Mesenchymal stem cell (in vitro differentiated cells and primary cell): Measurements from ENCODE around the gene FGF4.
A peak's percentile ranks its signal among the peaks of the same experiment; 100 is the strongest.

Experiments
- DNase-seq: peaks from one replicate; pipeline ENCODE4 v3.0.0-alpha.2; 2013
- H2AFZ ChIP-seq: one replicate; pipeline ENCODE4 v1.6.1; 2013; ENCODE audit warnings: low read depth, mild to moderate bottlenecking, control low read depth, inconsistent platforms, low read length, moderate library complexity
- H2AK5ac ChIP-seq: 2 replicates; pipeline ENCODE4 v1.6.1; 2013; ENCODE audit warnings: low read length, moderate library complexity, mild to moderate bottlenecking, inconsistent platforms; ENCODE audit not compliant: severe bottlenecking
- H2BK120ac ChIP-seq: one replicate; pipeline ENCODE4 v1.6.1; 2013; ENCODE audit warnings: low read depth, mild to moderate bottlenecking, inconsistent platforms, low read length, moderate library complexity
- H2BK12ac ChIP-seq, 2 experiments: one replicate each; pipeline ENCODE4 v1.6.1; 2013; ENCODE audit warnings: inconsistent platforms in 2 of 2, low read length in 2 of 2, mild to moderate bottlenecking in 2 of 2, moderate library complexity in 2 of 2, control low read depth in 1 of 2
- H2BK15ac ChIP-seq: one replicate; pipeline ENCODE4 v1.6.1; 2013; ENCODE audit warnings: mild to moderate bottlenecking, low read depth, inconsistent platforms; ENCODE audit not compliant: poor library complexity, severe bottlenecking
- H2BK5ac ChIP-seq: 2 replicates; pipeline ENCODE4 v1.6.1; 2013; ENCODE audit warnings: low read depth, mild to moderate bottlenecking, low read length, control low read depth, inconsistent platforms; ENCODE audit not compliant: poor library complexity, severe bottlenecking
- H3K14ac ChIP-seq, 2 experiments: one replicate each; pipeline ENCODE4 v1.6.1; 2013; ENCODE audit warnings: inconsistent platforms in 2 of 2, low read length in 2 of 2, control low read depth in 1 of 2, mild to moderate bottlenecking in 1 of 2, moderate library complexity in 1 of 2
- H3K18ac ChIP-seq, 2 experiments: one replicate each; pipeline ENCODE4 v1.6.1; 2013; ENCODE audit warnings: inconsistent platforms in 2 of 2, low read length in 2 of 2, control low read depth in 1 of 2, low read depth in 1 of 2, mild to moderate bottlenecking in 1 of 2
- H3K23ac ChIP-seq, 2 experiments: one replicate each; pipeline ENCODE4 v1.6.1; 2013; ENCODE audit warnings: inconsistent platforms in 2 of 2, low read length in 2 of 2, mild to moderate bottlenecking in 2 of 2, moderate library complexity in 2 of 2, control low read depth in 1 of 2
- H3K27ac ChIP-seq: 2 replicates; pipeline ENCODE4 v1.5.1; 2013; ENCODE audit warnings: mild to moderate bottlenecking, moderate library complexity, low read length, control low read depth, inconsistent platforms; ENCODE audit not compliant: poor library complexity, severe bottlenecking
- H3K27me3 ChIP-seq, 2 experiments: 2 replicates each; pipeline versions ENCODE4 v1.6.1 to v1.7.0; 2013; ENCODE audit warnings: low read length in 2 of 2, mild to moderate bottlenecking in 2 of 2, moderate library complexity in 2 of 2, control low read depth in 1 of 2, inconsistent platforms in 1 of 2; ENCODE audit not compliant: control insufficient read depth in 1 of 2, insufficient read depth in 1 of 2
- H3K36me3 ChIP-seq, 2 experiments: 2 replicates each; pipeline versions ENCODE4 v1.6.1 to v1.7.0; 2013; ENCODE audit warnings: low read length in 2 of 2, control low read depth in 1 of 2, inconsistent platforms in 1 of 2, low read depth in 1 of 2, mild to moderate bottlenecking in 1 of 2; ENCODE audit not compliant: insufficient read depth in 2 of 2, control insufficient read depth in 1 of 2
- H3K4ac ChIP-seq, 2 experiments: one replicate each; pipeline ENCODE4 v1.6.1; 2013; ENCODE audit warnings: inconsistent platforms in 2 of 2, low read length in 2 of 2, mild to moderate bottlenecking in 2 of 2, moderate library complexity in 2 of 2, control low read depth in 1 of 2, low read depth in 1 of 2
- H3K4me1 ChIP-seq: 2 replicates; pipeline ENCODE4 v1.6.1; 2013; ENCODE audit warnings: low read depth, low read length, control low read depth; ENCODE audit not compliant: control insufficient read depth, insufficient read depth
- H3K4me2 ChIP-seq: 2 replicates; pipeline ENCODE4 v1.6.1; 2013; ENCODE audit warnings: low read length, mild to moderate bottlenecking, inconsistent platforms; ENCODE audit not compliant: poor library complexity, severe bottlenecking
- H3K4me3 ChIP-seq, 2 experiments: 2 replicates each; pipeline versions ENCODE4 v1.5.1 to v1.7.0; 2013; ENCODE audit warnings: low read length in 2 of 2, mild to moderate bottlenecking in 2 of 2, control low read depth in 1 of 2, low read depth in 1 of 2; ENCODE audit not compliant: insufficient read depth in 1 of 2
- H3K79me1 ChIP-seq: replicated peaks from 2 replicates; pipeline ENCODE4 v1.6.1; 2013; ENCODE audit warnings: mild to moderate bottlenecking, control low read depth, low read length, inconsistent platforms; ENCODE audit not compliant: poor library complexity, severe bottlenecking
- H3K9ac ChIP-seq: 2 replicates; pipeline ENCODE4 v1.7.0; 2013; ENCODE audit warnings: mild to moderate bottlenecking, low read length, moderate library complexity
- H3K9me3 ChIP-seq: 2 replicates; pipeline ENCODE4 v1.7.0; 2013; ENCODE audit warnings: mild to moderate bottlenecking, low read length; ENCODE audit not compliant: control insufficient read depth
- H4K8ac ChIP-seq: one replicate; pipeline ENCODE4 v1.6.1; 2013; ENCODE audit warnings: inconsistent platforms, mild to moderate bottlenecking, low read length, moderate library complexity
- H4K91ac ChIP-seq: one replicate; pipeline ENCODE4 v1.6.1; 2013; ENCODE audit warnings: mild to moderate bottlenecking, low read length, inconsistent platforms
- WGBS: methylation state at CpG from one replicate; pipeline ENCODE4 v1.1.7; 2013; ENCODE audit warnings: mixed read lengths; 5-methylcytosine and 5-hydroxymethylcytosine counted together

FGF4 gene

DNA sequence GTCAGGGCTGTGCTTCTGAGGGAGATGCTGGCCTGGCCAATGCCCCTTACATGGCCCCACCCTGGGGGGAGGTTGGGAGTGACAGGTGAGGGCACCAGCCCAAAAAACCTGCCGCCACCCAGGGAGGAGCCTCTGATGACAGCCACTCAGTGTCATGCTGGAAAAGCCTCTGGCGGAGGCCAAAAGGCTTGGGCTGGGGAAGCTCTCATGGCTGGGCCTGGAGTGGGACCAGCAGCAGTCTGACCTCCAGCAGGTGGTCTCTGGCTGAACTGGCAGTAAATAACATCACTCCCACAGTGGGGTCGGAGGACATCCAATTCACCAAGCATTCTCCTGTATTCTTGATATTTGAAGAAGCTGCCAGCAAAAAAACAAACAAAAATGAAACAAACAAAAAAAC is 24.0 kb upstream of the FGF4 start:
- Histone ChIP-seq H3K4me3 (no peak overlapping the region), H4K91ac (no peak overlapping the region), H3K4me1 (peaks cover 2% of the 10 kb centered on the region), H2BK5ac (no peak overlapping the region), H3K9me3 (peaks cover 4% of the 10 kb centered on the region), H2BK120ac (no peak overlapping the region), H4K8ac (no peak overlapping the region), H3K23ac (no peak overlapping the region), H3K27ac (no peak overlapping the region), H3K14ac (no peak overlapping the region), H3K79me1 (no peaks in the 10 kb centered on the region), H3K4me2 (no peak overlapping the region), H3K18ac (no peak overlapping the region), H3K36me3 (no peaks in the 10 kb centered on the region), H3K9ac (no peak overlapping the region), H2AFZ (no peak overlapping the region), H3K27me3 (peaks cover 20 to 30% of the 10 kb centered on the region in 2 experiments), H2AK5ac (no peak overlapping the region), H2BK12ac (no peak overlapping the region), H3K4ac (no peak overlapping the region), H2BK15ac (no peak overlapping the region)
- DNase-seq = no peak
- WGBS = 98% methylated on average over 2 of the region's 3 CpGs

GRCh38 chr11:69797737-69798528 is 22.8 kb upstream of the FGF4 start:
- DNase-seq = no peak
- Histone ChIP-seq H4K91ac (no peak overlapping the region), H3K4me3 (no peak overlapping the region), H2BK15ac (no peak overlapping the region), H2BK12ac (no peak overlapping the region), H3K23ac (no peak overlapping the region), H3K18ac (no peak overlapping the region), H3K14ac (no peak overlapping the region), H2BK5ac (no peak overlapping the region), H2AK5ac (no peak overlapping the region), H3K36me3 (no peaks in the 10 kb centered on the region), H3K79me1 (no peaks in the 10 kb centered on the region), H3K27me3 (peaks cover 9 to 20% of the 10 kb centered on the region in 2 experiments), H4K8ac (no peak overlapping the region), H2AFZ (no peak overlapping the region), H2BK120ac (no peak overlapping the region), H3K9ac (no peak overlapping the region), H3K4me2 (no peak overlapping the region), H3K4ac (no peak overlapping the region), H3K27ac (no peak overlapping the region), H3K9me3 (peaks cover 4% of the 10 kb centered on the region), H3K4me1 (peaks cover 2% of the 10 kb centered on the region)
- 85% methylated on average over 14 of the region's 14 CpGs for WGBS

DNA sequence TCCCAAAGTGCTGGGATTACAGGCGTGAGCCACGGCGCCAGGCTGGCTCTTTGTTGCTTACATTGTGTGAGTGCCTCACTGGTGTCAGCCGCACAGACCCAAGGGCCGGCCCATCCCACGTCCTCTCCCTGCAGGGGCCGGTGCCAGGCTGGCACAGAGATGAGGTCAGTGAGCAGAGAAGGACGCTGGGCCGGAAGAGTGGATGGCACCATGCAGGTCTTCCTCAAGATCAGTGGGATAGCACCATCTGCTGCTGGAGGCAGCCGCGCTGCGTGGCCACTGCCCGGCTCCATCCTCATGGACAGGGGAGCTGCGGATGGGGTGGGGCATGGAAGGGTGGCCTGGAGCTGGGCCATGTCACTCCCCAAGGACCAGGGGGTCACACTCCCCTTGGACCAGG is 22.0 kb upstream of the FGF4 start:
- H2BK5ac ChIP-seq = no peak overlapping the region
- H2AK5ac ChIP-seq = no peak overlapping the region
- H4K8ac ChIP-seq = no peak overlapping the region
- no peak overlapping the region for H3K4ac ChIP-seq
- H2AFZ ChIP-seq = no peak overlapping the region
- H2BK12ac ChIP-seq = no peak overlapping the region
- no peak overlapping the region for H3K18ac ChIP-seq
- H3K14ac ChIP-seq = peak overlapping the region in 1 of 2 experiments; percentile 26
- H3K9me3 ChIP-seq = peaks cover 4% of the 10 kb centered on the region
- H3K23ac ChIP-seq = no peak overlapping the region
- H3K36me3 ChIP-seq = no peaks in the 10 kb centered on the region
- WGBS = 72% methylated on average over 13 of the region's 14 CpGs
- peaks cover 2 to 19% of the 10 kb centered on the region in 2 experiments for H3K27me3 ChIP-seq
- no peak overlapping the region for H2BK15ac ChIP-seq
- no peak overlapping the region for H2BK120ac ChIP-seq
- H4K91ac ChIP-seq = no peak overlapping the region
- H3K27ac ChIP-seq = no peak overlapping the region
- no peak for DNase-seq
- H3K4me3 ChIP-seq = no peak overlapping the region
- no peak overlapping the region for H3K4me2 ChIP-seq
- peaks cover 2% of the 10 kb centered on the region for H3K4me1 ChIP-seq
- H3K79me1 ChIP-seq = no peaks in the 10 kb centered on the region
- no peak overlapping the region for H3K9ac ChIP-seq

- H2BK5ac ChIP-seq = no peak overlapping the region
- no peak for DNase-seq
- H3K4me1 ChIP-seq = peaks cover 4% of the 10 kb centered on the region
- H3K9ac ChIP-seq = no peak overlapping the region
- H2BK15ac ChIP-seq = no peak overlapping the region
- H2BK120ac ChIP-seq = no peak overlapping the region
- H3K79me1 ChIP-seq = no peaks in the 10 kb centered on the region
- H3K4ac ChIP-seq = no peak overlapping the region
- H4K8ac ChIP-seq = no peak overlapping the region
- no peak overlapping the region for H2AK5ac ChIP-seq
- H3K4me3 ChIP-seq = no peak overlapping the region
- no peak overlapping the region for H3K23ac ChIP-seq
- no peaks in the 10 kb centered on the region for H3K36me3 ChIP-seq
- H3K4me2 ChIP-seq = no peak overlapping the region
- H3K18ac ChIP-seq = no peak overlapping the region
- H3K14ac ChIP-seq = no peak overlapping the region
- no peak overlapping the region for H3K27ac ChIP-seq
- no peak overlapping the region for H2BK12ac ChIP-seq
- no peak overlapping the region for H4K91ac ChIP-seq
- H2AFZ ChIP-seq = no peak overlapping the region
- peaks cover 0 to 11% of the 10 kb centered on the region in 2 experiments for H3K27me3 ChIP-seq
- WGBS = 92% methylated on average over 9 of the region's 9 CpGs
- H3K9me3 ChIP-seq = peaks cover 4% of the 10 kb centered on the region
Measured at GRCh38 chr11:69796063-69796462, 20.9 kb upstream of the FGF4 start.
